C4-2B (cell line): ENCODE data around the gene PAK5.

ENCODE experiments used
- H3K27ac ChIP-seq: fragments of 450-650 bp; 2 replicates; pipeline ENCODE4 v1.5.1; 2017
- ZFX ChIP-seq: fragments of 450-650 bp; IDR thresholded peaks from 2 replicates; pipeline ENCODE4 v1.6.1; 2017
- TF ChIP-seq, protein P1 (sequence below): fragments of 450-650 bp; conservative IDR thresholded peaks from 2 replicates; pipeline ENCODE4 v1.5.1; 2017; ENCODE audit warnings: mild to moderate bottlenecking

The PAK5 gene

DNA sequence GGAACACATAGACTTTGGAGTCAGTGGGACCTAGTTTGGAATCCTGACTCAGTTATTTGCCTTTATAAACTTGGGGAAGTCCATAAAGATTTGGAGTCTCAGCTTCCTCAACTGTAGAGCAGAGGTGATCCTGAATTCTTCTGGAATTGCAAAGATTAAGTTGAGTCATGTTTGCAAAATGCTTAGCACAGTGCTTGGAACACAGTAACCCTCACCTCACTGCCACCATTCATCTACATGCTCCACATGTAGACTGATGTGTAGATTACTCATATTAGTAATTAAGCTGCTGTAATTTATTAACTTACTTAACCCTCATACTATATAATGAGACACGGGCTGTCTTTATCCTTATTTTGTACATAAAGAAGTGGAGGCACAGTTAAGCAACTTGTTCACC, 263.0 kb downstream of the PAK5 start:
- TF ChIP-seq, protein P1, sequence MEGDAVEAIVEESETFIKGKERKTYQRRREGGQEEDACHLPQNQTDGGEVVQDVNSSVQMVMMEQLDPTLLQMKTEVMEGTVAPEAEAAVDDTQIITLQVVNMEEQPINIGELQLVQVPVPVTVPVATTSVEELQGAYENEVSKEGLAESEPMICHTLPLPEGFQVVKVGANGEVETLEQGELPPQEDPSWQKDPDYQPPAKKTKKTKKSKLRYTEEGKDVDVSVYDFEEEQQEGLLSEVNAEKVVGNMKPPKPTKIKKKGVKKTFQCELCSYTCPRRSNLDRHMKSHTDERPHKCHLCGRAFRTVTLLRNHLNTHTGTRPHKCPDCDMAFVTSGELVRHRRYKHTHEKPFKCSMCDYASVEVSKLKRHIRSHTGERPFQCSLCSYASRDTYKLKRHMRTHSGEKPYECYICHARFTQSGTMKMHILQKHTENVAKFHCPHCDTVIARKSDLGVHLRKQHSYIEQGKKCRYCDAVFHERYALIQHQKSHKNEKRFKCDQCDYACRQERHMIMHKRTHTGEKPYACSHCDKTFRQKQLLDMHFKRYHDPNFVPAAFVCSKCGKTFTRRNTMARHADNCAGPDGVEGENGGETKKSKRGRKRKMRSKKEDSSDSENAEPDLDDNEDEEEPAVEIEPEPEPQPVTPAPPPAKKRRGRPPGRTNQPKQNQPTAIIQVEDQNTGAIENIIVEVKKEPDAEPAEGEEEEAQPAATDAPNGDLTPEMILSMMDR: no peak
- no peak for TF ChIP-seq ZFX
- H3K27ac ChIP-seq: no peak overlapping the region

DNA sequence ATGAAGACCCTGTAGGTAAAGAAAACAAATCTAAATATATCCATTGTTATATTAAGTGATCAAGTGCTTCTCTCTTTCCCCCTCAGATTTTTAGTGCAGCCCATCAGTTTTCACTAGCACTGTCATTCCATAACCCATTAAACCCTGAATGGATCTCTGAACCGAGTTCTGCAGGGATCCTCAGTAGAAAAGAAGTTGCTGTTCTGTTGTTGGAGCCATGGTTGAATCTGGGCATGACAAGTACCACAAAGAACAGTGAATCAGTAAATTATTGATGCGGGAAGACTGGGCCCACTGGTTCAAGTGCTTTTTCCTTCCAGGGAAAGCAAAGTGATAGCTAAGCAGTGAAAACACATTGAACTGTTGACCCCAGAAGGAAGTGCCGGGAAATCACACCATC, 264.1 kb downstream of the PAK5 start:
- TF ChIP-seq ZFX: no peak
- TF ChIP-seq, protein P1: no peak
- H3K27ac ChIP-seq: no peak overlapping the region

DNA sequence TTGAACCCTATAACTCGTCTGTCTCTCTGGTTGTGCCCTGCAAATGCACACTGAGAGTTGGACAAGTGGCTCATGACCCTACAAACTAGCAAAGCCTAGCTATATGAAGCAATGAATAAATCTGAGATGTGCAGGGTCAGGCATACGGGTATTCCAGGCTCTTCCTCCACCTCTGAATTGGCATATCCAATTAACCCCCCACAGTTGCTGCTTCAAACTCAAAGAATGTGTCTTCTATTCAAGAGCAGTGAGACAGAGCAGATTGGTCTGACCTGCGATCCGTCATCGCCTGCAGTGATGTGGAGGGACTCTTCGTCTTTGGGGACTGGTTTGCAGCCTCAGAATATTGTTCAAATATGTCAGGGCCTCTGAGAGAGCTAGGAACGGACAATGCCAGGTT, 264.7 kb downstream of the PAK5 start:
- TF ChIP-seq ZFX: no peak
- TF ChIP-seq, protein P1: no peak

DNA sequence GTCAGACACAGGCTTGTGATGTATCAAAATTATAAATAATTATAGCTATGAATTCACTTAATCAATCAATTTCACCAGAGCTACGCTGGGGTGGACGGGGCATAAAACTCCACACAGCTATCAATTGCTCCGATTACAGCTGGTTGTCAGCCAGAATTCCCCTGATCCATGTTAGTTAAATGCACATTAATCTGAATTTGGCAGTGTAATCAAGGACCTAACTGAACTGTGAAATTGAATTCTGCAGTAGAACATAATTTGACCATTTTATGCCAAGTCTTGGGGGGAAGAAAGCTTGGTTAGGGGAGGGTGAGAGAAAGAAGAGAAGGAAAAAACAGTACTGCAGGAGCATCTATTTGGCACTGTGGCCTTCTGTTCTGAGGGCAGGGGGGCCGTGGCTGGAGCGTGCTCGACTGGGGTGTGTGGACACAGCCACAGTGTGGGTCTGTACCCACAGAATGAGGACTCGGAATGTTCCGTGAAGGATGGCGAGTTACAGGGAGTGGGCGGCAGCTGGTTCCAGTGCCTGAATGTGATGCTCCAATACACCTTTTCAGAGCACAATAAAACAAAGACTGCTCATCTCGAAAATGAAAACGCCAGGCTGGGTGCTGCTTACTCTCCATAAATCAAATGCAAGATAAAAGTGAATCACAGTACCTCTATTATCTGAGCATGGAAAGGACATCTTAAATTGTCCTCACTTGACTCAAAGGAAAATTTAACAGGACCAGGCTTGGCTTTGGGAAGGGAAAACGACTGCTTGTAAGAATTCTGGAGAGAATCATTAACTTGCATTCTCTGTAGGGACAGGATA, 265.3 kb downstream of the PAK5 start:
- TF ChIP-seq, protein P1: no peak
- H3K27ac ChIP-seq: no peak overlapping the region

More for the DNA sequence above, 264.7 kb downstream of the PAK5 start:
- H3K27ac ChIP-seq: no peak overlapping the region

DNA sequence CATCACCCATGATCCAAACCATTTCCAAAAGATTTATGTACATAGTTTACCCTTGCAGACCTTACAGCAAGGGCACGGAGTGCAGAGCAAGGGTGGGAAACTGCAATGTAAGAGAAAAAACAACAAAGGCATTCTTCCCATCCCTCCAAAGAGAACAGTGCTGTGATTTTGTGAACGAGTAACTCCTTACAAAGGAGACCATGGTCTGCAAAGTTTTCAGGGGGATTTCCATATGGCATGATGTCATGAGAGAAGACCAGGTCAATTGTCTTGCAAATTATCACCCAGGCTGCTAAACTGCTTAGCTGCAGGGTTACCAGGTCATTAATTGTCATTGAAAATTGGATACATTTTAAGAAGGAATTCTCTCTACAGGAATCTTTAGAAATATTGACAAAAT, 266.2 kb downstream of the PAK5 start:
- no peak overlapping the region for H3K27ac ChIP-seq
- no peak for TF ChIP-seq ZFX
- TF ChIP-seq, protein P1: no peak

DNA sequence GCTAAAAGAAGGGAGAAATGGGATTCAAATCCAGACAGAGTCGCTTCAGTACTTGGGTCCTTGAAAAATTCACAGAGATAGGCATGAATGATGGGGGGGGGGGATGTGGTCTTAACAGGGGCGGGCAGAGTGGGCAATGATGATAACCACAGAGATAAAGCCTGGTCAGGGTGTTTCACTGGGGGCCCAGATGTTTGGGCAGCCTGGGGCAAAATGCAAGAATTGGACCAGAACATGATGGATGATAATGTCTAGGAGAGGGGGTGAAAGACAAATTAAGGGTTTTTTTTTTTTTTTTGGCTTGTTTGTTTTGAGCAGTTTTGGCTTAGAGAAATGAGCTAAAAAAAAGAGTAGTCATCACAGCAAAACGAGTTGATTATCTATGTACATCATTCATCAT, 267.1 kb downstream of the PAK5 start:
- TF ChIP-seq, protein P1: no peak
- no peak for TF ChIP-seq ZFX
- H3K27ac ChIP-seq: no peak overlapping the region

DNA sequence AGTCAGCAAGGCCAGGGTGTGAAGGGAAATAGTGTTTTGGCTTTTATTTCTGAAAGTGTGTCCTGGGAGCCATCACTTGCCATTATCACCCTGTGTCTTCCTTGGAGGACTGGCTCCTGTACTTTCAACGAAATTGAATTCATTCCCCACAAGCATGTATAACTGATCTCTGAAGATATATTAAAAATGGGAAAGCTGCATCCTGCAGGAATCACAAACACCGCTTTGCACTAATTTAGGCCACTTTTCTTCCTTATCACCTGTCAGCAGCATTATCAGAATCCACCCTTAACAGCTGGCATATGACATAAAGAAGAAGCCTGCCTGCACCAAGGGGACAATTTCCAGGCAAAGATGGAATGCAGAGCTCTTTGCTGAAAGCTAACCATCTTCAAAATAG, 268.3 kb downstream of the PAK5 start:
- no peak overlapping the region for H3K27ac ChIP-seq
- TF ChIP-seq ZFX: no peak
- TF ChIP-seq, protein P1: no peak
